ENCODE results near the gene ZFPL1.

Gene ZFPL1

DNA sequence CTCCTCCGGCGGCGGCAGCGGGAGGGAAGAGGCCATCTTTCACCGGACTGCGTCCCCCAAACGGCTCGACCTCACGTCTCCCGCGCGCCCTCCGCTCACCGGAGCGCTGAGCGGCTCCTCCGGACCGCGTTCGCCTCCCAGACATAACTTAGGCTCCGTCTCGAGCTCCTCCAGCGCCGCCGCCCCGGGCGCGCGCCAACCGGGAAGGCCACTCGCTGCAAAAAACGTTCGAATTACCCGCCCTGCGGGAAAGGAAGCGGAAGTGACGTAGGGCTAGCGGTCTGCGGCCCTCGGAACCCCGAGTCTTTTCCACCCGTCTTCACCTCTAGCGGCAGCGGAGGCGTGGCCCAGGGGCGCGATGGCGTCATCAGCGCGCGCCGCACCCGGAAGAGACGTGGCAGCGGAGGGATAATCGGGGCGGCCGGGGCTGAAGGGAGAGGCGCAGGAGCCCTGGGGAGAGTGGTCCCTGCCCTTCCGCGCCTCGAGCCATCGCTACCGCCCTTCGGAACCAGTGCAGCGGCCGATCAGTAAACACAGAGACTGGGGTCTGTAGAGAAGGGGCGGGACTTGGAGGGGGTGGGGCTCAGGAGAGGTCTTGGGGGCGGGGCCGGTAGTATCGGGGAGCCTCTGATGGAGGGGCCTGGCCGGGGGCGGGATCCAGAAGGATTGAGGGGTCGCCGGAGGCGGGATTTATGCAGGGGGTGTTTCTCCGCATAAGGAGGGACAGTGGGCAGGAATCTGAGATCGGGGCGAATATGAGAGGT, at the start of gene ZFPL1, which contains the start of gene CDCA5:
Gene ZFPL1, plus strand, starts transcription at position 389 of the 764 bp plus-strand sequence. CDS start 477 bp downstream, outside the sequence.
Gene CDCA5, minus strand, starts transcription at position 207 of the 764 bp plus-strand sequence. Its CDS starts 62 bp downstream, at position 145.
- peak; percentile 94 for DNase-seq (ENCODE audit: low read depth)

DNA sequence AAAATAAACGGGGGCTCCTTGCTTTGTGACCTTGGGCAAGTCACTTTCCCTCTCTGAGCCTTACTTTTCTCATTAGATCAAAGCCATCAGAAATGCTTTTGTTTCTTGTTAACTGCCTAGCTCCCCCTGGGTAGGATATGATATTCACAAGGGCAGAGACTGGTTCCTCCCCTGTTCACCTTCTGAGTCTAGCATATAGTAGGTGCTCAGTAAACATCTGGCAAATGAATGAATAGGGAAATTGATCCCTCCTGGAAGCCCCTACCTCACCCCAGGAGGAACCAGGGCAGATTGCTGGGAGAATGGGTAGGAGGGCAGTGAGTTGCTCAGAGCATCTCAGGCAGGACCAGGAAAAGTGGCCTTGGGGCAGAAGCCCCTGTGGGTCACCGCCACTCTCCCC, 49.6 kb upstream of the ZFPL1 start:
- no peak for DNase-seq (ENCODE audit: low read depth)

DNA sequence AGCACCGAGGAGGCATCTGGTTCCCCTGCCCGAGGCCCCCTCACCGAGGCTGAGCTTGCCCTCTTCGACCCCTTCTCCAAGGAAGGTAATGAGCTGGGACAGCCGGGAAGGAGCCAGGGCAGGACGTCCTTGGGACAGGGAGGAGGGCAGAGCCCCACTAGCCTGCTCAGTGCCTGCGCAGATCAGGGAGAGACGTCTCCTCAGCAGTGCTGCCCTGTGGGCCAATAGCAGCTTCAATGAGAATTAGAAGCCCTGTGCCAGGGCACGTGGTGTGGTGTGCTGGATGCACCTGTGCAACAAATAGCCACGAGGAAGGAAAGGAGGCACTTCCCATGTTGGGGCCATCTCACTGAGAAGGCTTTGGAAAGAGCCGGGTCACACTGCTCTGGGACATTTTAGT, 48.4 kb upstream of the ZFPL1 start:
- no peak for DNase-seq (ENCODE audit: low read depth)

DNA sequence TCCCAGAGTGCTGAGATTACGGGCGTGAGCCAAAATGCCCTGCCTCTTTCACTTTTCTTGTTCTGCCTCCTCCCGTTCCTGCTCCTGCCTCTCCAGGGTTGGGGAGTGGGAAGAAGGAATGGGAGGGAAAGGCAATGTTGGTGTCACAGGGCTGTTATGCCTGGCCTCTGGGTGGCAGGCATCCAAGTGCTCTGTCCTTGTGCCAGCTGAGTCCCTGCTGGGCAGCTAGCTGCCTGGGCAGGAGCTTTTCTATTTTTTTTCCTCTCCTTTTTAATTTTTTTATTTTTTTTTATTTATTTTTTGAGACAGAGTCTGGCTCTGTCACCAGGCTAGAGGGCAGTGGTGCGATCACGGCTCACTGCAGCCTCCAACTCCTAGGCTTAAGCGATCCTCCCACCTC, 47.1 kb upstream of the ZFPL1 start:
- no peak for DNase-seq (ENCODE audit: low read depth)

DNA sequence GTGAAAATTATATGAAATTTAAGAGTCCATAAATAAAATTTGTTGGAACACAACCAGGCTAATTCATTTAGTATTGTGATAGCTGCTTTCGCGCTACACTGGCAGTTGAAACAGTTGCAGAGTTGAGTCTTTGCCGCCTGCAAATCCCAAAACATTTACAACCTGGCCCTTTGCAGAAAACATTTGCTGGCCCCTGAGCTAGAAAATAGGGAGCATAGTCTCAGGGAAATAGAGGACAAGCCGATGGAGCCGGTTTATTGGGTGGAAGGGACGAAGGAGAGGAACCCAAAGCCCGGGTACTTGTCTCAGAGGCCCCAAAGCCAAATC, 43.5 kb upstream of the ZFPL1 start:
- DNase-seq (ENCODE audit: low read depth), result no peak

DNA sequence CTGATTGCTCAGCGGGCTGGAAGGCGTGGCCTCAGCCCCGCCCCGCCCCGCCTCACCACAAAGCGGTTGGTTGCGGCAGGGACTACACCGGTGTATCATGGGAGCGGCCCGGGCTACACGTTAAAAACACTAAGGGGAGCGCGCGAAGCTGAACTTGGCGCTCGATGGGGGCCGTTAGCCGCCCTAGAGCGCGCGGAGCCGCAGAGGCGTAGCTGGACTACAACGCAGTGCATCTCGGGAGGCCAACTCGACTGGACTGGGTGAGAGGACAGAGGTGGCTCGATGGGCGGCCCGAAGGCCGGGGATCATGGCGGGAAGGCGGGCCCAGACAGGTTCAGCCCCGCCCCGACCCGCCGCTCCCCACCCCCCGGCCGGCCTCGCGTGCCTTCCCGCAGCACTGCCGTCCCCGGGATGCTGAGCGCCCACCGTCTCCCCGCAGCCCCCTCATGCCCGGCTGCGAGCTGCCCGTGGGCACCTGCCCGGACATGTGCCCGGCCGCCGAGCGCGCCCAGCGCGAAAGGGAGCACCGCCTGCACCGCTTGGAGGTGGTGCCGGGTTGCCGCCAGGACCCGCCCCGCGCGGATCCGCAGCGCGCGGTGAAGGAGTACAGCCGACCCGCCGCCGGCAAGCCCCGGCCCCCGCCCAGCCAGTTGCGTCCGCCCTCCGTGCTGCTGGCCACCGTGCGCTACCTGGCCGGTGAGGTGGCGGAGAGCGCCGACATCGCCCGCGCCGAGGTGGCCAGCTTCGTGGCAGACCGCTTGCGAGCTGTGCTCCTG, 43.0 kb upstream of the ZFPL1 start, which contains the start of gene SAC3D1:
Gene SAC3D1, plus strand, starts transcription at position 364 of the 776 bp plus-strand sequence. Its CDS starts 83 bp downstream, at position 447.
- peak; percentile 64 for DNase-seq (ENCODE audit: low read depth)

DNA sequence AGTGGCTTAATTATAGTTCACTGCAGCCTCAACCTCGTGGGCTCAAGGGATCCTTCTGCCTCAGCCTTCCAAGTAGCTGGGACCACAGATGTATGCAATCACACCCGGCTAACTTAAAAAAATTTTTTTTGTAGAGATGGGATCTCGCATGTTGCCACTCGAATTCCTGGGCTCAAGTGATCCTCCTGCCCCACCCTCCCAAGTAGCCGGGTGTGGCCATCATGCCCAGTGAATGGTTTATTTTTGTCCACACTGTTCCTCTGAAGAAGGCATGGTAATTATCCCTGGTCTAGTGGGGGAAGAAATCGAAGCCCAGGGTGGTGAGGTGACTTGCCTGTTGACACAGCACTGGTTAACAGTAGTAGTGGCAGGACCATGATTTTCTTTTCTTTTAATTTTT, 41.1 kb upstream of the ZFPL1 start:
- DNase-seq (ENCODE audit: low read depth), result no peak

DNA sequence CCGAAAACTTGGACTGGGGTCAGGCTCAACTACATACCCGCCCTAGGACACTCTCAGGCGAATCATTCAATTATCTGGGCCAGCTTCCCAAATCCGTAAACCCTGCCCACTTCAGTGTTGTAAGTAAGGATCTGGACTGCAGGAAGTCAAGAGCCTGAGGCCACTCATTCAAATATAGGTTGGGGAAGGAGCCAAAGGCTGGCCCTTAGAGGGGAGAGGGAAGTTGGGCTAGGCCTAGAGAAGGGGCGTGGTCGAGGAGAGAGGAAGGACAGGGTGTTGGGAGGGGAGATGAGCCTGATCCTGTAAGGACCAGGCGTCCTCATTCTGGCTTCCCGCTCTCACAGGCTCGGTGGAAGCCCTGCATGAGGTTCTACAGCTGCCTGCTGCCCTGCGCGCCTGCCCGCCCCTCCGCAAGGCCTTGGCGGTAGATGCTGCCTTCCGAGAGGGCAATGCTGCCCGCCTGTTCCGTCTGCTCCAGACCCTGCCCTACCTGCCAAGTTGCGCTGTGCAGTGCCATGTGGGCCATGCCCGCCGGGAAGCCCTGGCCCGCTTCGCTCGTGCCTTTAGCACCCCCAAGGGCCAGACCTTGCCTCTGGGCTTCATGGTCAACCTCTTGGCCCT, 40.0 kb upstream of the ZFPL1 start:
- DNase-seq (ENCODE audit: low read depth), result no peak

DNA sequence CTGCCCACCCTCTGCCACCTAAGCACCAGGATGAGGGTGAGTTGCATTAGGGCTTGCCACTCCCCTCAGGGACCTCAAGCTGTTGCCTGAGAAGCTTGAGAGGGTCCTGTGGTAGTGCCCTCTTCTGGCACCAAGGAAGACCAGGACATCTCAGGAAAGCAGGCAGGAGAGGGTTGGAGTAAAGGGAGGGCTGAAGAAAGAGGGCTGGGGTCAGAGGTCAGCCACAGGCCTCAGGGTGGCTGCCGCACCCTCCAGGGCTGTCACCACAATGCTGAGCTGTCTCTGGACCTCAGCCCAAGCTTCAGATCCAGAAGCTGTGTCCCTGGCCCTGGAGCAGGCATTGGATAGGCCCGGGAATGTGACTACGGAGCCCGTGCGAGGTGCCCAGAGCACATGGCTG, 39.0 kb upstream of the ZFPL1 start:
- DNase-seq (ENCODE audit: low read depth), result no peak

DNA sequence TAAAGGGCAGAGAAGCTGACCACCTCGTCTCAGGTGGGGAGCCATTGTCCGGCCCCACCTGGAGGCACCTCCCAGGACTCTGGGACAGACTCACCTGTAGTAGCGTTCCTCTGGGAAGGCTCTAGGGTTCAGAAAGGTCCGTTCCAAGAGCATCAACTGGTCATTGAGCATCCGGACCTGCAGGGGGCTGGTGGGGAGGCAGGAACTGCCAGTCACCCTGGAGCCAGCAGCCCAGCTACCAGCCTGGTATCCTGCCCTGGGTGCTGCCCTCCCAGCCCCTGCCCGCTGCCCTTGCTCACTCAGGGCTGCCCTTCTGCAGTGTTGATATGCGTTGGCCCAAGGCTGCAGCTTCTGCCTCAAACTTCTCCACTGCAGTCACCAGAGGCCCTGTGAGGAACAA, 38.3 kb upstream of the ZFPL1 start:
- DNase-seq (ENCODE audit: low read depth), result no peak

DNA sequence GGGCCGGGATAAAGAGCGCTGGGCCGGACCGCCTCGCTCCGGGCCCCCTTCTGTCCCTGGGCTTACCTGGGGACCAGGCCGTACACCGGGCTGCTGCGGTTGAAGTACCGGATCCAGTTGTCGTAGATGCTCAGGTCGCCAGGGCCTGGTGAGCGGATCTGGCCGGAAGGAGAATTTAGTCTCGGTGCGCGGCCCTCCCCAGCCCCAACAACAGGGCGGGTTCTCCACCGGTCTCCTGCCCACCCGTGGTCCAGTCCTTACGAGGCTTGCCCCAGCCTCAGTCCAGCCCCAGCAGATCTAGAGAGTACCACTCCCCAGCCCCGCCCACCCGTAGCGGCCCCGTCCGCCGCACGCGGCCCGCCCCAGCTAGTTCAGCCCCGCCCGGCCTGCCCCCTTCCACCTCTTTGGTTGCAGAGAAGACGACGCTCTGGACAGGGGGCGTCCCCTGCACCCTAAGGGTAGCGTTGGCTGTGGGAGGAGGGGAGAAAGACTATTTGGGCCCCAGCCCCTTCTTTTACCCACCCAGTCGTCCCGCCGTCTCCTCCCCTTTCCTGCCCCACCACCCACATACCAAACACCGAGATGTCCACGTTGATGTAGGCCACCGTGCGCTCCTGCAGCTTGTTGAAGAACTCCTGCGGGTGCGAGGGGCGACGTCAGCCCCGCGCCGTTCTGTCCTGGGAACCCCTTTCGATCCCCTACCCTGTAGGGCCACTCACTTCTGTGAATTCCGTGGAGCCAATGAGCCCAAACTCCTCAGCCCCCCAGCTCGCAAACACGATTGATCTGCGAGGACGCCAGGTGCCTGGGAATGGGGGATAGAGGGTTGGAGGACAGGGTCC, 36.2 kb upstream of the ZFPL1 start:
- DNase-seq (ENCODE audit: low read depth), result no peak

DNA sequence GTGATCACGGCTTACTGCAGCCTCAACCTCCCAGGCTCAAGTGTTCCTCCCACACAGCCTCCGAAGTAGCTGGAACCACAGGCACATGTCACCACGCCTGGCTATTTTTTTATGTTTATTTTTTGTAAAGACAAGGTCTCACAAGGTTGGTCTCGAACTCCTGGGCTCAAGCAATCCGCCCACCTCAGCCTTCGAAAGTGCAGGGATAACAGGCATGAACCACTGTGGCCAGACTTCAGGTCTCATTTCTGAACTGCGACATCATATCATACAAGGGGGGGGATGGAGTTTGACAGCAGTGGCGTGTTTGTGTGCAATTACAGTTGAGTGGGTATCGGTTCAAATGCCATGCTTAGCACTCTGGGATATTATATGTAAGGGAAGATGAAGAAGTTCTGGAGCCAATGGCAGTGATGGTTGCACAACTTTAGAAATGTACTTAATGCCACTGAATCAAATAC, 32.6 kb upstream of the ZFPL1 start:
- DNase-seq (ENCODE audit: low read depth), result no peak

DNA sequence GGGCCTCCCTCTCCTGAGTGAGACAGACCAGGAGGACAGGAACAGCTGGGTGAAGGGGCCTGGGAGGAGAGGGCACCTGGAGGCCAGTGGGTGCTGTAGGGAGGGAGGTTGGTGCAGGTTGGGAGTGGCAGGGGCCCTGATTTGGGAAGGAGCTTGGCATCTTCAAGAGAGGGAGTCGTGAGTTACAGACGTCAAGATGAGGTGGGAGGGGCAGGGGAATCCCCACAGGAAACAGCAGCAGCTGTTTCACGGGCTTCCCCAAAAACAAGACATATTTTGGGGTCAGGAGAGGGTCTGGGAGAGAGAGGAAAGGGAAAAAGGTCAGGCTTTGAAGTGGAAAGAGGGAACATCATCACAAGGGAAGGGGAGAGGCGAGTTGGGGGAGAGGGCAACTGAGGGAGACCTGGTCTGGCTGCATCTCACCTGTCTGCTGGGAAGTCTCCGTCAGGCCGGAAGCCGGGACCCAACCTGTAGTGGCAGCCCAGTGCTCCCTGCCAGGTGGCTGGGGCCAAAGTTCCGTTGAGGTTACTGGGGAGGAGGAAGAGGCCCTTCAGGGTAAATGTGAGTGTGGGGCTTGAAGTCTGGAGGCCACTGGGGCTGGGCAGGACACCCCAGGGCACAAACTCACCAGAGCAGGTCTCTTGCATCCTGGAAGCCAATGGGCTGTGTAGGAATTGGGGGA, 30.1 kb upstream of the ZFPL1 start:
- DNase-seq (ENCODE audit: low read depth), result no peak

DNA sequence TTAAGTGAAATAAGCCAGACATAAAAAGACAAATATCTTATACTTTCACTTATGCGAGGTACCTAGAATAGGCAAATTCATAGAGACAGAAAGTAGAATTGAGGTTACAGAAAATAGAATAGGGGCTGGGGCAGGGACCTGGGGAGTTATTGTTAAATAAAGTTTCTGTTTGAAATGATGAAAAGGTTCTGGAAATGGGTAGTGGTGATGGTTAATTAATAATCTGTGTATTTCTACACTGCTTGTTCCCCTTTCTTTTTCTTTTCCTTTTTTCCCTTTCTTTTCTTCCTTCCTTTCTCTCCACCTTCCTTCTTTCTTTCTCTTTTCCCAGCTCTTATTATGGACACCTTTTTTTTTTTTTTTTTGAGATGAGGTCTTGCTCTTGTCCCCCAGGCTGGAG, 28.5 kb upstream of the ZFPL1 start:
- no peak for DNase-seq (ENCODE audit: low read depth)

DNA sequence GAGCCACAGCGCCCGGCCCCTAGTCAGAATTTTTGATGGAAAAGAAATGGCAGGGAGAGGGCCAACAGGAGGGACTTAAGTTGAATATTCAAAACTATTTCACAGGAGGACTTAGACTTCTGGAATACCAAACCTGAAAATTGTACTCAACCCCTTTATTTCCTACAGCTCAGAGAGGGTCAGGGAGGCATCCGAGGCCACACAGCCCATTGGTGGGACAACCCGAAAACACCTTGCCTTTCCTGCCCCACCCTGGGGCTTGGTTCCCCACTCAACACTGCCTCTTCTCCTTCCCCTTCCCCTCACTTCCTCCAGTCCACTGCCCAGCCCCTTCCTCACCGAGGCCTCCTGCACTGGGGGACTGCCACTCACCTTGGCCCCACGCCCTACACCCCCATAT, 27.0 kb upstream of the ZFPL1 start:
- DNase-seq (ENCODE audit: low read depth), result no peak

DNA sequence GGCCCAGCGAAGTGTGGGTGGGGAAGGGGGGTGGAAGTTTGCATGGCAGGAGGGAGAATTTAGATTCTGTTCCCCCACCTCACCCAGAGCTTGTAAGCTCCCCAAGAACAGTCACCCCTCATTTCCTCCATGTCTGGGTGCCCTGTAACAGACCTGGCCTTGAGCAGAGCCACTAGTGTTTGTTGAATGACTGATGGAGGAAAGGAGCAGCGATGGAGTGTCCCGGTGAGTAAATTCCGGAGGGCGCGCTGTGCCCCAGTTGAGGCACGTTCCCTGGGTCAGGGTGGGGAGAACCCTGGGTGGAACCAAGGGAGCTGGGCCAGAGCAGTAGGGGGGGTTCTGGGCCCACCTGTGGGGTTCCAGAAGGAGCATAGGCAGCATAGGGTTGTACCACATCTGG, 26.5 kb upstream of the ZFPL1 start:
- DNase-seq (ENCODE audit: low read depth), result no peak

DNA sequence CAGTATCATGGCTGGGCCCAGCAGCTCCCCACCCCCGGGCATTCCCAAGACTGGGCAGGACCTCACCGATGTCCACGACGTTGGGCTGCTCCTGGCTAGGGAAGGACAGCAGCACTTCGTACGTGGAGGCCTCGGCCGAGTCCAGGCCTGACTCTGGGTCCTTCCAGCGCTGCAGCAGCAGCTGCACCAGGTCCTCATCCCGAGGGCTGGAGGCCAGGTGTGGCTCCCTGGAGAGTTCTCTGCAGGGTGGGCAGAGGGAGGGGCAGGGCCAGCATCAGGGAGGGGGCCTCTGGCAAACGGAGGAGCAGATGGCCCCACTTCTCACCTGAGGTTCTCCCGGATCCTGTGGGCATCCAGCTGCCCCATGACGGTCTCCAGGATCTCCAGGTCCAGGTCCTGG, 26.0 kb upstream of the ZFPL1 start:
- DNase-seq (ENCODE audit: low read depth), result no peak

DNA sequence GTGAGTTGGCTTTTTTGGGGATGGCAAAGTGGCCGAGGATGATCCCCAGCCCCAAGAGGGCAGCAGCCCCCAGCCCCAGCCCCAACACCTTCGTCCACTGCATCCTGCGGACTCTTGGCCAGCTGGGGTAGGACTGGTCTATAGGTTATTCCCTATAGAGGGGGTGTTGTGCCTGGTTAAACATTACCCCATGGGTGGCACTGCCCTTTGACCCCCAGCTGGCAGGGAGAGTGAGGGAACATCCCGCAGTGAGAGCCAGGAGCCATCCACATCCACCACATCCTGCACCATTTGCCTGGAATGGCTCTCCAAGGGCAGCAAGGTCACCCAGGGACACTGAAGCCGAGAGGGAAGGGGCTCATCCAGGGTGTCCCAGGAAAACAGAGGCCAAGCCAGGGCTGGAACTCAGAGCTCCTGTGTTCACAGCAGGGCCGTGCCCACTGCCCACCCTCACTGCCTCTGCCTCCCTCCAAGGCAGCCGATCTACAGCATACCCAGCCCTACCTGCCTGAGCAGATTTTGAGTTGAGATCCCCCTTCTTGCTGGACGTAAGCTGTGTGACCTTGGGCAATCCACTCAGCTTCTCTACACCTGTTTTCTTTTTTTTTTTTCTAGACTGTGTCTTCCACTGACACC, 25.5 kb upstream of the ZFPL1 start, which contains the start of gene NAALADL1:
Gene NAALADL1, minus strand, starts transcription at position 135 of the 636 bp plus-strand sequence. Its CDS starts 32 bp downstream, at position 103.
- no peak for DNase-seq (ENCODE audit: low read depth)

DNA sequence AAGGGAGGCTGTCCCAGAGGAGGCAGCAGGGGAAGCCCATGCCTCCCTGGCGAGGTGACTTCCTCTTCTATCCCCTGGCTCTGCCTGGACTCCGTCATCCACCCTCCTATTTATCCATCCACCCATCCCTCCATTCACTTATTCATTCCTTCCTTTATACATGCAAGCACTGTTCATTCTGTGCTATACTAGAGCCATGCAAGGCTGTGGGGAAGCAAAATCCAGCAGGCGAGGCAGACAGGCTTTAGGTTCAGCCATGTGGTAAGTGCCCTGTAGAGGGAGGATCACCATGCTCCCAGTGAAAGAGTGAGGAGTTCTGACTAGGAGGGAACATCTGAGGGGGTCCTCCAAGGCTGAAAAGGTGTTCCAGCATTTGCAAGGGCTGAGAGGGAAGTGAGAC, 24.5 kb upstream of the ZFPL1 start:
- DNase-seq (ENCODE audit: low read depth), result no peak

DNA sequence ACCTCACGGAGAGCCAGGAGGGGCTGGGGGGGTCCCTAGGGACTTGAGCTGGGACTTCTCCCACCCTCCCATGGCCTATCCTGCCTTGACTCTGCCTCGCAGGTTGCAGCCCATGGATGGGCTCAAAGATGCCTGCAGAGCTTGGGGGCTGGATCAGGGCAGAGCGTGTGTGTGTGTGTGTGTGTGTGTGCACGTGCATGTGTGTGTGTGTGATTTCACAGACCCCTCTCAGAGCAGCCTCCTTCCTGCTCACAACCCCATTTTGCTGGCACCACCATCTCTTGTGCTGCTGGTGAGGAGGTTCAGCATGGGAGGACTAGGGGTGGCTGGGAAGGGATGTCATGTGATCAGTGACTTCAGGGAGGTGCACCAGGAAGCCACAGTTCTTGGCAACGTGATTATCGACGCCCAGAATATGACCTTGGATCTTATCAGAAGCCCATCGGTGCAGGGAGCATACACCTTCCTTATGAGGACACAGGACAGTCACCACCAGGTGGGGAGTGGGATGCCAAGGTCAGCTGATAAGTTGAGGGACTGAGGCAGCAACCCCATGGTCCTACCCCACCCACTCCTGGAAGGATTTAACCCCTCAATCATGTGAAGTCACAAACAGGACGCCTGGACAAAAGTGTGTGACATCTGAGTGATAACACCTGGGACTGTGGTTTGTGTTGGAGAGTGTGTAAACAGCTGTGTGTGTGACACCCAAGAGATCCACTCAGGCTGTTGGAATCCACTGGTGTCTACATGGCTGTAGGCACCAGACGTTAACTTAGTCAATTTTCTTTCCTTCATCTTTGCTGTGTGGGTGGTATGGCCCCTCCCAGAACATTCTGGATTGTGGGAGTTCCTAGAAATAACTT, 23.8 kb upstream of the ZFPL1 start:
- no peak for DNase-seq (ENCODE audit: low read depth)

Data from stimulated activated CD8-positive, alpha-beta memory T cell treated with anti-CD3 and anti-CD28 coated beads, Interleukin-15, amount 100 ng/mL, for 1 hour (primary cell).